Activated naive CD4-positive, alpha-beta T cell treated with Interleukin-2 at 50 U/mL for 16 hours (primary cell): Measurements from ENCODE around the gene PLXNC1.

Experiments
- DNase-seq: peaks from one replicate; pipeline ENCODE4 v3.0.0-alpha.2; 2020

Gene PLXNC1

DNA sequence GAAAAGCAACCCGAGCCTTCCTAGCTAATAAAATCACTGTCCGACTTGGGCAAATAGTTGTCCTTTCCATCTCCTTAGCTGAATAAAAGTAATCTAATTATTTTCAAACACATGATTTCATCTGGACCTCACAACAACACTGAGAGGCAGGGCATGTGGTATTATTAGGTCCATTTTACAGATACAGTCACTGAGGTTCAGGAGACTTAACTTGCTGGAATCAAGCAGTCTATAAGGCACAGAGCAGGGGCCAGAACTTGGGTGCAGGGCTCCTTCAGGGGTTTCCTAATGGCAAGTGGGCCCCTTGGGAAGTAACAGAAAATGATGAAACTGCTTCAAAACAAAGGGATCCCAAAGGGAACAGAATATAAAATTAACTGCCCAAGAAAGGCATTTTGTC lies 15.5 kb downstream of the PLXNC1 start:
- no peak for DNase-seq

GRCh38 chr12:94165138-94165537 lies 16.8 kb downstream of the PLXNC1 start:
- DNase-seq = no peak

GRCh38 chr12:94165670-94166364 lies 17.4 kb downstream of the PLXNC1 start:
- DNase-seq = no peak

- DNase-seq = no peak
These were observed 18.8 kb downstream of the PLXNC1 start for GRCh38 chr12:94167071-94167755.

GRCh38 chr12:94167756-94168416 lies 19.5 kb downstream of the PLXNC1 start:
- DNase-seq = no peak

DNA sequence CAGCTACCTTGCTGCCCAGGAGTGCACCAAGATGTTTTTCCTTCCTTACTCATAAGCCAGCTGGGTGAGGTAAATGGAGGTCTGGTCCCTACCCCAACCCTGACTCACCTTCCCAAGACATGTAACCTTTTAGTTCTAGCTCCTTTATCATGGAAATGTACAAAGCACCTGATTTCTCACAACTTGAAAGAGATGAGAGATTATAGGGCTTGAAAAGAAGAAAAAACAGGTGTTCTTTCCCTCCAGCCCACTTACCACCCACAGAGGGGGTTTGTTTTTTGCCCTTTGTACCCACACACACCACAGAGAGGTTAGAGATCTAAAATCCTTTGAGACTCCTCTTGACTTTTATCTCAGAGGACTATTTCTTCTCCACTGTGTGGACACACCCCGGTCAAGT lies 21.1 kb downstream of the PLXNC1 start:
- peak; percentile 31 for DNase-seq

- no peak for DNase-seq
These were observed 21.8 kb downstream of the PLXNC1 start for GRCh38 chr12:94169966-94170689.

- DNase-seq = no peak
These were observed 22.6 kb downstream of the PLXNC1 start for GRCh38 chr12:94170690-94171594.

- no peak for DNase-seq
These were observed 23.2 kb downstream of the PLXNC1 start for GRCh38 chr12:94171595-94171930.

DNA sequence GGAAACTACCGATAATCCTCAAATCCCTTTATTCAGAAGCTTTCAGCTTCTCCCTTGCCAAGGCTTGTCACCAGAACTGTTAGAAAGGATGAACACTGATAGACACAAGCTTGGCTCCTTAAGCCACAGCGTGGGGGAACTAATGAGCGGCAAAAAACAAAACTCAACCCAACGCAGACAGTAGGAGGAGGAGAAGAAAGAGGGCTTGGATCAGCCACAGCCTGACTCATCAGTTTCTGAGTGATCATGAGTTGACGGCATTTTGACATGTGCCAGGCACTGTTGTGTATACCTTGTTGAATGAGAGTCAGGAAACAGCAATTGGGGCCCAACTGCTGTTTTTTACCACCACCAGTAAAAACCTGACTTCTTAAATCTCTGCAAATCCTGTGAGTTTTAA lies 23.7 kb downstream of the PLXNC1 start:
- DNase-seq = peak; percentile 64

DNA sequence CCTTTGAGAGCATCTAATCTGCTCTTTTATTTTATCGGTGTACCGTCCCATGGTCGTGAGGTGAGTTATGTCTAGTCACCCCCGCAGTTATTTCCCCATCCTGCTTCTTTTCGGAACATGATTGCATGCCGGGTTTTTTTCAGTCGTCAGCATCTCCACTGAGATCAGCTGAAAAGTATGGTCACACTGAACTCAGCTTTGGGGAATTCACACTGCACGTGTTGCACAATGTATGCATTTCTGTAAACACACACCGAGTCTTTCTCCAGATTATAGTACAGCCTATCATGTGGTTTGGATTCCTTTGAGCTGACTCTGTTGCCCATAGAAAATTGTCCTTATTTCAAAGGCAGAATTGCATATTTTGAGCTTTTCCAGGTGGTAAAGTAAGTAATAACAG lies 24.6 kb downstream of the PLXNC1 start:
- DNase-seq = no peak

- peak; percentile 6 for DNase-seq
These were observed 25.4 kb downstream of the PLXNC1 start for GRCh38 chr12:94173660-94174265.

GRCh38 chr12:94174576-94174975 lies 26.2 kb downstream of the PLXNC1 start:
- DNase-seq = peak; percentile 37

GRCh38 chr12:94175763-94176668 lies 27.6 kb downstream of the PLXNC1 start:
- no peak for DNase-seq

- DNase-seq = no peak
These were observed 29.7 kb downstream of the PLXNC1 start for GRCh38 chr12:94178054-94178453.

DNA sequence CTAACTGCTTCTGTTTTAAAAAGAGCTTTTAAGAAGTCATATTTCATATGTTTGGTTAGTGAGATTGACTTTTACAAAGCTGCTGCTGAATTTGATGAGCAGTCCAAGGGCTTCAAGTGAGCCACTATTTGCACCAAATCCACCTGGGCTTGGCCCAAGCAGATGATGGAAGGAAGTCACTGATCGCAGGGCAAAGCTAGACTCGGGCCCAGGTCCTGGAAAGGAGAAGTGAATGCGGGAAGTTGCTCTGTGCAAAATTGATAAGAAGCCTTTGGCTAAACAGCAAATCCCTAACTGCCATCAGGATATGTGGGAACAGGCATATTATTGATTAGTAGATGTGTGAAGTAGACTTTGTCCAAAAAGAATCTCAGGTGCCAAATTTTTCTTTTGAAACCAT lies 30.5 kb downstream of the PLXNC1 start:
- DNase-seq = no peak

- DNase-seq = no peak
These were observed 31.3 kb downstream of the PLXNC1 start for GRCh38 chr12:94179723-94180122.

GRCh38 chr12:94180558-94181296 lies 32.4 kb downstream of the PLXNC1 start:
- peak; percentile 35 for DNase-seq

GRCh38 chr12:94182986-94183707 lies 34.8 kb downstream of the PLXNC1 start:
- no peak for DNase-seq
